Osteoblast (primary cell): Measurements from ENCODE around the gene KRT80. TPM values are rescaled to one million over a fixed set of nuclear protein-coding genes. Genes with fewer than 3 reads are reported as not detected.

Experiments used
- DNase-seq: peaks from one replicate; pipeline ENCODE4 v3.0.0; 2011; ENCODE audit warnings: low spot score, mixed read lengths; ENCODE audit not compliant: insufficient read length; ENCODE audit errors: missing footprints
- H2AFZ ChIP-seq: 2 replicates; pipeline ENCODE4 v1.6.0; 2011; ENCODE audit warnings: mild to moderate bottlenecking, low read length
- H3K27ac ChIP-seq: 2 replicates; pipeline ENCODE4 v1.5.1; 2011; ENCODE audit warnings: mild to moderate bottlenecking, low read depth, low read length, moderate library complexity
- H3K27me3 ChIP-seq: 2 replicates; pipeline ENCODE4 v1.6.0; 2012; ENCODE audit warnings: mild to moderate bottlenecking, control low read depth, inconsistent platforms, low read length, moderate library complexity; ENCODE audit not compliant: insufficient read depth
- H3K36me3 ChIP-seq: 2 replicates; pipeline ENCODE4 v1.5.1; 2011; ENCODE audit warnings: mild to moderate bottlenecking, low read length, control low read depth, moderate library complexity; ENCODE audit not compliant: insufficient read depth
- H3K4me1 ChIP-seq: 2 replicates; pipeline ENCODE4 v1.5.1; 2011; ENCODE audit warnings: mild to moderate bottlenecking, low read length, control low read depth, moderate library complexity; ENCODE audit not compliant: insufficient read depth
- H3K4me2 ChIP-seq: 2 replicates; pipeline ENCODE4 v1.6.0; 2011; ENCODE audit warnings: mild to moderate bottlenecking, low read length; ENCODE audit not compliant: insufficient read depth
- H3K4me3 ChIP-seq: fragments of 200-600 bp; sonication (generic); 3 replicates; pipeline ENCODE4 v1.5.1; 2012; ENCODE audit warnings: mild to moderate bottlenecking, low read length, inconsistent platforms; ENCODE audit not compliant: insufficient read depth
- H3K79me2 ChIP-seq: 2 replicates; pipeline ENCODE4 v1.6.0; 2012; ENCODE audit warnings: mild to moderate bottlenecking, low read length, control low read depth, inconsistent platforms; ENCODE audit not compliant: insufficient read depth
- H3K9me3 ChIP-seq: 2 replicates; pipeline ENCODE4 v1.5.1; 2011; ENCODE audit warnings: low read depth, low read length, control low read depth
- H4K20me1 ChIP-seq: 2 replicates; pipeline ENCODE4 v1.6.0; 2012; ENCODE audit warnings: mild to moderate bottlenecking, low read length, control low read depth; ENCODE audit not compliant: insufficient read depth
- CTCF ChIP-seq: IDR thresholded peaks from 2 replicates; pipeline ENCODE4 v1.5.1; 2011; ENCODE audit warnings: mild to moderate bottlenecking, low read depth, low read length, moderate library complexity; ENCODE audit errors: extremely low read depth
- total RNA-seq: library from RNA; depleted of rRNA; stranded (reverse); fragments of >200 nt; gene quantifications from 2 replicates; pipeline ENCODE4 v1.2.3, GENCODE V29; 2012

Gene KRT80
- total RNA-seq, 1 donor: 0.72 TPM

GRCh38 chr12:52182898-52183543, 8.8 kb downstream of the KRT80 start:
- H3K36me3 ChIP-seq: no peaks in the 10 kb centered on the region
- TF ChIP-seq CTCF: no peak
- H3K27ac ChIP-seq: peak overlapping the region; percentile 90
- no peaks in the 10 kb centered on the region for H3K79me2 ChIP-seq
- no peak overlapping the region for H3K4me3 ChIP-seq
- H2AFZ ChIP-seq: no peak overlapping the region
- DNase-seq: peak; percentile 45
- no peaks in the 10 kb centered on the region for H4K20me1 ChIP-seq
- H3K4me1 ChIP-seq: peaks cover 53% of the 10 kb centered on the region
- no peaks in the 10 kb centered on the region for H3K27me3 ChIP-seq
- H3K9me3 ChIP-seq: no peaks in the 10 kb centered on the region
- no peak overlapping the region for H3K4me2 ChIP-seq

GRCh38 chr12:52182384-52182783, 9.4 kb downstream of the KRT80 start:
- peaks cover 53% of the 10 kb centered on the region for H3K4me1 ChIP-seq
- no peaks in the 10 kb centered on the region for H3K27me3 ChIP-seq
- H3K36me3 ChIP-seq: no peaks in the 10 kb centered on the region
- no peaks in the 10 kb centered on the region for H4K20me1 ChIP-seq
- no peak overlapping the region for H3K4me2 ChIP-seq
- H3K79me2 ChIP-seq: no peaks in the 10 kb centered on the region
- TF ChIP-seq CTCF: no peak
- H3K27ac ChIP-seq: peak overlapping the region; percentile 90
- no peak overlapping the region for H3K4me3 ChIP-seq
- H3K9me3 ChIP-seq: no peaks in the 10 kb centered on the region
- peak; percentile 69 for DNase-seq
- H2AFZ ChIP-seq: no peak overlapping the region

GRCh38 chr12:52181746-52182145, 10.1 kb downstream of the KRT80 start:
- no peaks in the 10 kb centered on the region for H3K9me3 ChIP-seq
- peak overlapping the region; percentile 90 for H3K27ac ChIP-seq
- H3K36me3 ChIP-seq: no peaks in the 10 kb centered on the region
- no peak overlapping the region for H3K4me3 ChIP-seq
- H3K4me2 ChIP-seq: peak overlapping the region; percentile 13
- H3K4me1 ChIP-seq: peaks cover 49% of the 10 kb centered on the region
- H3K27me3 ChIP-seq: no peaks in the 10 kb centered on the region
- no peak for TF ChIP-seq CTCF
- no peaks in the 10 kb centered on the region for H4K20me1 ChIP-seq
- DNase-seq: peak; percentile 99
- H3K79me2 ChIP-seq: no peaks in the 10 kb centered on the region
- H2AFZ ChIP-seq: peak overlapping the region; percentile 81

GRCh38 chr12:52180971-52181628, 10.7 kb downstream of the KRT80 start:
- Histone ChIP-seq H3K79me2 (no peaks in the 10 kb centered on the region), H3K27ac (peak overlapping the region; percentile 90), H2AFZ (peak overlapping the region; percentile 69), H3K36me3 (no peaks in the 10 kb centered on the region), H4K20me1 (no peaks in the 10 kb centered on the region), H3K27me3 (no peaks in the 10 kb centered on the region), H3K9me3 (no peaks in the 10 kb centered on the region), H3K4me3 (no peak overlapping the region), H3K4me1 (peaks cover 42% of the 10 kb centered on the region), H3K4me2 (peak overlapping the region; percentile 13)
- DNase-seq: peak; percentile 86
- TF ChIP-seq CTCF: no peak
